CD8-positive, alpha-beta memory T cell (primary cell): ENCODE measurements around the gene SH2D7. TPM values are rescaled to one million over a fixed set of nuclear protein-coding genes. Genes with fewer than 3 reads are reported as not detected.
"Not testable (repeated sequence)": the region's sequence is repeated elsewhere in the genome, so short reads cannot be mapped to it uniquely, and the experiment has no call there.

Experiments
- CTCF ChIA-PET: fragments of 350-600 bp; sonication (Branson Sonifier 250); formaldehyde crosslinking; loops from one replicate; lab custom pipeline; 2021; ENCODE audit warnings: antibody characterized with exemption; lab: Charles Lee
- POLR2A ChIA-PET: fragments of 350-600 bp; sonication (Branson Sonifier 250); formaldehyde crosslinking; loops from one replicate; lab custom pipeline; 2021; ENCODE audit warnings: antibody characterized with exemption; lab: Charles Lee
- DNase-seq, 5 donors: peaks; one replicate each; pipeline versions ENCODE4 v3.0.0 to v3.0.0-alpha.2; 2020 to 2022; ENCODE audit warnings: mixed read lengths in 1 of 5
- H3K27ac ChIP-seq: one replicate; pipeline ENCODE4 v1.7.0; 2013; ENCODE audit warnings: low read depth, mild to moderate bottlenecking, low read length, moderate library complexity
- H3K27me3 ChIP-seq: 2 replicates; pipeline ENCODE4 v1.7.0; 2013; ENCODE audit warnings: low read length, mild to moderate bottlenecking; ENCODE audit not compliant: insufficient read depth, poor library complexity, severe bottlenecking
- H3K36me3 ChIP-seq: 2 replicates; pipeline ENCODE4 v1.7.0; 2013; ENCODE audit warnings: mild to moderate bottlenecking, low read length, moderate library complexity; ENCODE audit not compliant: insufficient read depth
- H3K4me1 ChIP-seq: 2 replicates; pipeline ENCODE4 v1.7.0; 2013; ENCODE audit warnings: mild to moderate bottlenecking, low read length, moderate library complexity; ENCODE audit not compliant: insufficient read depth
- H3K4me3 ChIP-seq: 2 replicates; pipeline ENCODE4 v1.7.0; 2013; ENCODE audit warnings: mild to moderate bottlenecking, low read length
- H3K9me3 ChIP-seq: 2 replicates; pipeline ENCODE4 v1.7.0; 2013; ENCODE audit warnings: mild to moderate bottlenecking, low read length
- H3K27ac Mint-ChIP-seq, 8 donors: one replicate each; pipeline ENCODE4 v1.8.0; 2020 to 2021; ENCODE audit warnings: mixed read lengths in 8 of 8, mild to moderate bottlenecking in 6 of 8, inconsistent platforms in 3 of 8, moderate library complexity in 3 of 8
- H3K27me3 Mint-ChIP-seq, 2 donors: one replicate each; pipeline ENCODE4 v1.8.0; 2020 to 2021; ENCODE audit warnings: mixed read lengths in 2 of 2, mild to moderate bottlenecking in 1 of 2, moderate library complexity in 1 of 2
- H3K36me3 Mint-ChIP-seq, 3 donors: one replicate each; pipeline ENCODE4 v1.8.0; 2020 to 2021; ENCODE audit warnings: mixed read lengths in 3 of 3, inconsistent platforms in 1 of 3, mild to moderate bottlenecking in 1 of 3
- H3K4me1 Mint-ChIP-seq, 3 donors: one replicate each; pipeline ENCODE4 v1.8.0; 2020 to 2021; ENCODE audit warnings: mixed read lengths in 3 of 3, inconsistent platforms in 1 of 3, mild to moderate bottlenecking in 1 of 3
- H3K4me3 Mint-ChIP-seq, 7 donors: one replicate each; pipeline ENCODE4 v1.8.0; 2020 to 2021; ENCODE audit warnings: mixed read lengths in 7 of 7, mild to moderate bottlenecking in 6 of 7, moderate library complexity in 4 of 7, inconsistent platforms in 2 of 7
- H3K9me3 Mint-ChIP-seq, 5 donors: one replicate each; pipeline ENCODE4 v1.8.0; 2020 to 2022; ENCODE audit warnings: mixed read lengths in 5 of 5, mild to moderate bottlenecking in 3 of 5, moderate library complexity in 2 of 5, inconsistent platforms in 1 of 5
- polyA plus RNA-seq: library from polyadenylated mRNA; unstranded; fragments of 300-500 nt; fragmentation: Illumina TruSeq; gene quantifications from one replicate; pipeline ENCODE4 v1.2.3, GENCODE V29; 2021
- total RNA-seq, 2 experiments: library from RNA; stranded (reverse); gene quantifications; one replicate each; pipeline ENCODE4 v1.2.3, GENCODE V29; 2021

Gene SH2D7
- total and polyA plus RNA-seq, 3 experiments from 2014 or later: not detected

- H3K36me3 ChIP-seq: no peaks in the 10 kb centered on the region
- peak overlapping the region; percentile 74 for H3K4me3 ChIP-seq
- POLR2A ChIA-PET: interaction anchor here (0.7 to 1.5 kb wide), 6 partner anchors 9 to 1216 kb away, joined by 3 to 6 read pairs (median 5); partner anchors contain the start of genes IREB2 and SKIC8
- Mint-ChIP-seq H3K4me3 (peak overlapping the region; percentile 88 to 97 (median 93)), H3K27ac (peak overlapping the region; percentile 75 to 96 (median 90)), H3K4me1 (peaks cover 35 to 48% (median 44%) of the 10 kb centered on the region in 3 donors), H3K27me3 (peaks cover 0 to 3% of the 10 kb centered on the region in 2 donors), H3K36me3 (peaks cover 0 to 16% (median 0%) of the 10 kb centered on the region in 3 donors), H3K9me3 (no peaks in the 10 kb centered on the region)
- DNase-seq: no peak
- H3K9me3 ChIP-seq: no peaks in the 10 kb centered on the region
- CTCF ChIA-PET: interaction anchor here (0.8 to 4.1 kb wide), 4 partner anchors 10 to 91 kb away, joined by 3 to 17 read pairs (median 4); partner anchors contain the start of gene CIB2
- H3K4me1 ChIP-seq: peaks cover 30% of the 10 kb centered on the region
- peak overlapping the region; percentile 68 for H3K27ac ChIP-seq
- H3K27me3 ChIP-seq: no peaks in the 10 kb centered on the region
Measured at GRCh38 chr15:78148392-78149067, 56.2 kb downstream of the SH2D7 start.

GRCh38 chr15:78149068-78149804, 56.9 kb downstream of the SH2D7 start, which contains the start of gene IDH3A:
IDH3A (plus strand) TSS chr15:78149362; CDS start chr15:78149404, 42 bp downstream.
- DNase-seq: peak; percentile 98 to 100 (median 99)
- H3K9me3 ChIP-seq: no peaks in the 10 kb centered on the region
- no peaks in the 10 kb centered on the region for H3K36me3 ChIP-seq
- no peaks in the 10 kb centered on the region for H3K27me3 ChIP-seq
- Mint-ChIP-seq H3K4me1 (peaks cover 35 to 49% (median 44%) of the 10 kb centered on the region in 3 donors), H3K9me3 (no peaks in the 10 kb centered on the region), H3K27me3 (peaks cover 0 to 3% of the 10 kb centered on the region in 2 donors), H3K27ac (peak within 1 kb of the TSS; percentile 75 to 99 (median 90)), H3K36me3 (peaks cover 0 to 16% (median 0%) of the 10 kb centered on the region in 3 donors), H3K4me3 (peak within 1 kb of the TSS; percentile 88 to 98 (median 95))
- ChIA-PET POLR2A (interaction anchor here (0.7 to 1.5 kb wide), 6 partner anchors 9 to 1217 kb away, joined by 3 to 6 read pairs (median 5); partner anchors contain the start of genes IREB2 and SKIC8), CTCF (interaction anchor here (0.8 to 4.1 kb wide), 6 partner anchors 10 to 91 kb away, joined by 3 to 17 read pairs (median 4); partner anchors contain the start of gene CIB2)
- peak within 1 kb of the TSS; percentile 74 for H3K4me3 ChIP-seq
- H3K27ac ChIP-seq: peak within 1 kb of the TSS; percentile 68
- peaks cover 30% of the 10 kb centered on the region for H3K4me1 ChIP-seq

GRCh38 chr15:78149805-78150751, 57.7 kb downstream of the SH2D7 start:
- H3K4me3 Mint-ChIP-seq: peak overlapping the region; percentile 87 to 98 (median 94)
- H3K4me1 Mint-ChIP-seq: peaks cover 37 to 51% (median 44%) of the 10 kb centered on the region in 3 donors
- H3K36me3 ChIP-seq: no peaks in the 10 kb centered on the region
- H3K27ac ChIP-seq: peak overlapping the region; percentile 54
- no peak for DNase-seq
- H3K4me3 ChIP-seq: peak overlapping the region; percentile 70
- H3K27me3 Mint-ChIP-seq: peaks cover 0 to 3% of the 10 kb centered on the region in 2 donors
- no peaks in the 10 kb centered on the region for H3K9me3 Mint-ChIP-seq
- H3K27ac Mint-ChIP-seq: peak overlapping the region; percentile 2 to 99 (median 86)
- peaks cover 30% of the 10 kb centered on the region for H3K4me1 ChIP-seq
- H3K9me3 ChIP-seq: no peaks in the 10 kb centered on the region
- ChIA-PET CTCF (interaction anchor here (1.0 to 4.1 kb wide), 5 partner anchors 15 to 90 kb away, joined by 3 to 17 read pairs (median 4); partner anchors contain the start of gene CIB2), POLR2A (interaction anchor here (0.5 to 0.6 kb wide), 2 partner anchors 23 to 73 kb away, joined by 3 read pairs; partner anchors contain the start of gene TBC1D2B)
- peaks cover 0 to 19% (median 0%) of the 10 kb centered on the region in 3 donors for H3K36me3 Mint-ChIP-seq
- H3K27me3 ChIP-seq: no peaks in the 10 kb centered on the region

GRCh38 chr15:78151075-78151474, 58.7 kb downstream of the SH2D7 start:
- Mint-ChIP-seq H3K36me3 (peaks cover 0 to 27% (median 0%) of the 10 kb centered on the region in 3 donors), H3K4me1 (peaks cover 37 to 52% (median 44%) of the 10 kb centered on the region in 3 donors), H3K4me3 (peak overlapping the region; percentile 61 to 95 (median 92)), H3K27ac (peak overlapping the region in 4 of 8 donors; percentile 22 to 92 (median 76))
- H3K9me3 Mint-ChIP-seq, H3K27ac ChIP-seq, DNase-seq, H3K27me3 Mint-ChIP-seq, H3K4me3 ChIP-seq, H3K27me3 ChIP-seq, H3K9me3 ChIP-seq, H3K36me3 ChIP-seq: not testable (repeated sequence)
- H3K4me1 ChIP-seq: peaks cover 30% of the 10 kb centered on the region
- CTCF ChIA-PET: interaction anchor here (4.1 kb wide), 1 partner anchor 20 kb away, joined by 17 read pairs; the partner anchor contains the start of gene CIB2
- POLR2A ChIA-PET: interaction anchor here (0.5 kb wide), 1 partner anchor 22 kb away, joined by 3 read pairs; no protein-coding TSS in a partner anchor

Other genes with a start within 250 kb of the SH2D7 start
- gene TBC1D2B, start 14.8 kb upstream of the SH2D7 start, total RNA-seq: 10 to 100 TPM; 40.1 to 41.1 TPM
- 26.4 TPM for gene TBC1D2B, start 14.8 kb upstream of the SH2D7 start, polyA plus RNA-seq
- gene CIB2, start 38.9 kb downstream of the SH2D7 start, total RNA-seq: 1 to 10 TPM; 2.1 to 2.3 TPM
- 2.0 TPM for gene CIB2, start 38.9 kb downstream of the SH2D7 start, polyA plus RNA-seq
- gene IDH3A, start 56.8 kb downstream of the SH2D7 start, total RNA-seq: 100 to 1,000 TPM; 134 to 151 TPM
- 44.3 TPM for gene IDH3A, start 56.8 kb downstream of the SH2D7 start, polyA plus RNA-seq
- gene ACSBG1, start 142.0 kb downstream of the SH2D7 start, total RNA-seq: not detected
- gene ACSBG1, start 142.0 kb downstream of the SH2D7 start, polyA plus RNA-seq: 0.06 TPM
- 10 to 100 TPM; 32.6 to 35.3 TPM for gene DNAJA4, start 172.0 kb downstream of the SH2D7 start, total RNA-seq
- gene DNAJA4, start 172.0 kb downstream of the SH2D7 start, polyA plus RNA-seq: 12.3 TPM
- gene SKIC8, start 207.0 kb downstream of the SH2D7 start, total RNA-seq: 10 to 100 TPM; 60.2 to 62.9 TPM
- gene SKIC8, start 207.0 kb downstream of the SH2D7 start, polyA plus RNA-seq: 82.5 TPM
- not detected for gene CRABP1, start 247.8 kb downstream of the SH2D7 start, total RNA-seq
- gene CRABP1, start 247.8 kb downstream of the SH2D7 start, polyA plus RNA-seq: not detected